Activated CD8-positive, alpha-beta T cell treated with anti-CD3 and anti-CD28 coated beads for 36 hours (primary cell): ENCODE data around the gene ADAT1. TPM values are rescaled to one million over a fixed set of nuclear protein-coding genes. Genes with fewer than 3 reads are reported as not detected.

ENCODE experiments used
- ATAC-seq: fragments of 200-7000 bp; cut with Tn5 transposase; one replicate; pipeline ENCODE4 v1.10.0; 2021; ENCODE audit warnings: mild to moderate bottlenecking, moderate library complexity
- CTCF ChIA-PET: fragments of 350-600 bp; sonication (Branson Sonifier 250); formaldehyde crosslinking; loops from one replicate; lab custom pipeline; 2021; ENCODE audit warnings: antibody characterized with exemption; lab: Charles Lee
- POLR2A ChIA-PET: fragments of 350-600 bp; sonication (Branson Sonifier 250); formaldehyde crosslinking; loops from one replicate; lab custom pipeline; 2021; ENCODE audit warnings: antibody characterized with exemption; lab: Charles Lee
- DNase-seq: peaks from one replicate; pipeline ENCODE4 v3.0.0-alpha.2; 2020
- H3K27ac Mint-ChIP-seq: one replicate; pipeline ENCODE4 v1.8.0; 2021; ENCODE audit warnings: mild to moderate bottlenecking, mixed read lengths
- H3K27me3 Mint-ChIP-seq: one replicate; pipeline ENCODE4 v1.8.0; 2021; ENCODE audit warnings: mixed read lengths
- H3K36me3 Mint-ChIP-seq: one replicate; pipeline ENCODE4 v1.8.0; 2021; ENCODE audit warnings: low read depth, mixed read lengths
- H3K4me1 Mint-ChIP-seq: one replicate; pipeline ENCODE4 v1.8.0; 2021; ENCODE audit warnings: low read depth, mixed read lengths
- H3K4me3 Mint-ChIP-seq: one replicate; pipeline ENCODE4 v1.8.0; 2021; ENCODE audit warnings: mild to moderate bottlenecking, moderate library complexity, mixed read lengths
- H3K9me3 Mint-ChIP-seq: one replicate; pipeline ENCODE4 v1.8.0; 2021; ENCODE audit warnings: mixed read lengths
- intact Hi-C: fragments of 100-400 bp; cut with micrococcal nuclease; formaldehyde crosslinking; loops from one replicate; pipeline ENCODE4 v1.10.0; 2022
- total RNA-seq, 2 experiments: library from RNA; stranded (reverse); gene quantifications; one replicate each; pipeline ENCODE4 v1.2.3, GENCODE V29; 2021
- TF ChIP-seq, protein P1 (sequence below): fragments of 200-600 bp; IDR thresholded peaks from one replicate; pipeline ENCODE4 v1.8.0; 2022; ENCODE audit warnings: antibody characterized with exemption, mild to moderate bottlenecking

The ADAT1 gene
- total RNA-seq, 2 experiments from 2014 or later = 41.7 to 43.6 TPM

DNA sequence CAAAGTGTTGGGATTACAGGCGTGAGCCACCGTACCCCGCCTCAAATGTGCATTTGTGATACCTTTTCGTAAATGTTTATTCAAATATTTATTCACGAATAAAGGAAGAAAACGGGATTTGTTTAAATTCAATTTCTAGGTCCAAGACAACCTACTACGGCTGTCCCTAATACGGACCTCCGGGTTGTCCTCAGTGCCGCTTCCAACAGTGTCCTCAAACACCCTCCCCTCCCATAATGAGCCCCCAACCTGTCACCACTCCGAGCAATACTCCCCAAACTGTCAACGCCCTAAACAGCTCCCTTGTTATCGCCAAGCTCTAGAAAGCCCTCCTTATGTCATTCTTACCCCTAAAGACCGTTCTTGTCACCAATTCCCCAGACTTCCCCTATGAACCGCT, 57.4 kb downstream of the ADAT1 start:
- no peaks in the 10 kb centered on the region for H3K9me3 Mint-ChIP-seq
- peak overlapping the region; percentile 98 for H3K27ac Mint-ChIP-seq
- ChIA-PET POLR2A (interaction anchor here (0.6 to 3.9 kb wide), 8 partner anchors 9 to 83 kb away, joined by 3 to 19 read pairs (median 4); partner anchors contain the start of genes ADAT1 and TMEM231), CTCF (interaction anchor here (0.9 to 2.3 kb wide), 5 partner anchors 30 to 101 kb away, joined by 4 to 10 read pairs (median 4); partner anchors contain the start of genes ADAT1, CHST5, KARS1 and TERF2IP)
- peak overlapping the region; percentile 93 for H3K4me3 Mint-ChIP-seq
- intact Hi-C loops = loop anchor here (2.0 kb wide), 1 partner anchor 57 kb away; the partner anchor contains the start of gene ADAT1
- no peak for ATAC-seq
- H3K27me3 Mint-ChIP-seq = peaks cover 7% of the 10 kb centered on the region
- H3K36me3 Mint-ChIP-seq = peaks cover 4% of the 10 kb centered on the region
- TF ChIP-seq, protein P1, sequence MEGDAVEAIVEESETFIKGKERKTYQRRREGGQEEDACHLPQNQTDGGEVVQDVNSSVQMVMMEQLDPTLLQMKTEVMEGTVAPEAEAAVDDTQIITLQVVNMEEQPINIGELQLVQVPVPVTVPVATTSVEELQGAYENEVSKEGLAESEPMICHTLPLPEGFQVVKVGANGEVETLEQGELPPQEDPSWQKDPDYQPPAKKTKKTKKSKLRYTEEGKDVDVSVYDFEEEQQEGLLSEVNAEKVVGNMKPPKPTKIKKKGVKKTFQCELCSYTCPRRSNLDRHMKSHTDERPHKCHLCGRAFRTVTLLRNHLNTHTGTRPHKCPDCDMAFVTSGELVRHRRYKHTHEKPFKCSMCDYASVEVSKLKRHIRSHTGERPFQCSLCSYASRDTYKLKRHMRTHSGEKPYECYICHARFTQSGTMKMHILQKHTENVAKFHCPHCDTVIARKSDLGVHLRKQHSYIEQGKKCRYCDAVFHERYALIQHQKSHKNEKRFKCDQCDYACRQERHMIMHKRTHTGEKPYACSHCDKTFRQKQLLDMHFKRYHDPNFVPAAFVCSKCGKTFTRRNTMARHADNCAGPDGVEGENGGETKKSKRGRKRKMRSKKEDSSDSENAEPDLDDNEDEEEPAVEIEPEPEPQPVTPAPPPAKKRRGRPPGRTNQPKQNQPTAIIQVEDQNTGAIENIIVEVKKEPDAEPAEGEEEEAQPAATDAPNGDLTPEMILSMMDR = no peak
- H3K4me1 Mint-ChIP-seq = peaks cover 30% of the 10 kb centered on the region
- no peak for DNase-seq

GRCh38 chr16:75559564-75560372, 63.3 kb downstream of the ADAT1 start:
- H3K36me3 Mint-ChIP-seq = no peaks in the 10 kb centered on the region
- ChIA-PET CTCF (interaction anchor here (1.5 kb wide), 1 partner anchor 43 kb away, joined by 3 read pairs; no protein-coding TSS in a partner anchor), POLR2A (no interaction called here)
- H3K4me1 Mint-ChIP-seq = peaks cover 5% of the 10 kb centered on the region
- no peak for ATAC-seq
- no peaks in the 10 kb centered on the region for H3K9me3 Mint-ChIP-seq
- peaks cover 7% of the 10 kb centered on the region for H3K27me3 Mint-ChIP-seq
- H3K27ac Mint-ChIP-seq = no peak overlapping the region
- DNase-seq = no peak
- TF ChIP-seq, protein P1 = no peak
- no peak overlapping the region for H3K4me3 Mint-ChIP-seq
- intact Hi-C loops = no loop called here

DNA sequence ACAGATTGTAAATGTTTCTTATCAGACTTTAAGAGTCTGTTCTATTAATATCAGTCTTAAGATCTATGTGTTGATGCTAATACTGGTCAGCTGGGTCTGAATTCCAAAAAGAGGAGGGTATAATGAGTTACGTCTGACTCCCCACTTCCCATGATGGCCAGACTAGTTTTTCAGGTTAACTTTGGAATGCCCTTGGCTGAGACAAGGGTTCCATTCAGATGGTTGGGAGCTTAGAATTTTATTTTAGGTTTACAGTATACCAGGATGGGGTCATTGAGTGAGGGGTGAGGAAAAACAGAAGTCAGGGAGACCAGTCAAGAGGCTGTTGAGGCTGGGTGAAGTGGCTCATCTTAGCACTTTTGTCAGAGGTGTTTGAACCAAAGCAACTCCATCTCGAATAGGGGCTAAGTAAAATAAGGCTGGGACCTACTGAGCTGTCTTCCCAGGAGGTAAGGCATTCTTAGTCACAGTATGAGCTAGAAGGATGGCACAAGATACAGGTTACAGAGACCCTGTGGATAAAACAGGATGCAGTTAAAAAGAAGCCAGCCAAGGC, 64.2 kb downstream of the ADAT1 start:
- ATAC-seq (no peak), DNase-seq (no peak)
- intact Hi-C loops = no loop called here
- Mint-ChIP-seq H3K9me3 (no peaks in the 10 kb centered on the region), H3K27me3 (peaks cover 6% of the 10 kb centered on the region), H3K27ac (no peak overlapping the region), H3K4me3 (no peak overlapping the region), H3K4me1 (peaks cover 4% of the 10 kb centered on the region), H3K36me3 (no peaks in the 10 kb centered on the region)
- ChIA-PET CTCF (no interaction called here), POLR2A (interaction anchor here (3.7 kb wide), 1 partner anchor 8 kb away, joined by 19 read pairs; the partner anchor contains the start of gene GABARAPL2)
- TF ChIP-seq, protein P1 = no peak

DNA sequence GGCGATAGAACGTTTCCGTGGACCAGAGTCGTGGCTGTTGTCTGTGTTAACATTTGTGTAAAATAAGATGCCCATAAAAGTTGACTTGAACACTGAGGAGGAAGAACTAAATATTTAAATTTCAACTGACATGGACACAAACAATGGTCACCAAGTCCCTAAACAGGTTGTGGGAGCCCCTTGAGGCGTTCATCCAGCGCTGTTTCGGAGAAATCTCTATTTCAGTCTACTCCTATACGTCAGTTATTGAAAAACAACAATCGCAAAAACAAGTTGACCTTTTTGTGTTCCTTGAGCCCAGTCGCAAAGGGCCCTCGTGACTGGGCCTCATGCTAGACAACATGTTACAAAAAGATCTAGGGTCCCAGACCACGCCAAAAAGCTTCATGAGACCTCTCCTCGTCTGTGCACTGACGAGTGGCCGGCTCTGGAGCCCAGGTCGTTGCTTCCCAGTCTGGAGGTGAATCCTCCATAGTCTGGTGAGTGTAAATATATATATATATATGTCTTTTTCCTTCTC, 66.6 kb downstream of the ADAT1 start:
- DNase-seq (no peak), ATAC-seq (no peak)
- POLR2A ChIA-PET = interaction anchor here (1.0 to 3.7 kb wide), 4 partner anchors 8 to 91 kb away, joined by 3 to 19 read pairs (median 10); partner anchors contain the start of genes GABARAPL2, KARS1 and TERF2IP
- H3K9me3 Mint-ChIP-seq = no peaks in the 10 kb centered on the region
- CTCF ChIA-PET = interaction anchor here (0.8 to 2.9 kb wide), 5 partner anchors 8 to 93 kb away, joined by 3 to 12 read pairs (median 3); no protein-coding TSS in a partner anchor
- H3K4me3 Mint-ChIP-seq = peak overlapping the region; percentile 85
- no peaks in the 10 kb centered on the region for H3K36me3 Mint-ChIP-seq
- peaks cover 6% of the 10 kb centered on the region for H3K27me3 Mint-ChIP-seq
- peak overlapping the region; percentile 77 for H3K27ac Mint-ChIP-seq
- TF ChIP-seq, protein P1 = no peak
- peaks cover 4% of the 10 kb centered on the region for H3K4me1 Mint-ChIP-seq
- intact Hi-C loops = no loop called here
